Measurements from ENCODE around the gene IQCN.

Gene IQCN

GRCh38 chr19:18208098-18208951 is 65.9 kb downstream of the IQCN start:
- peak; percentile 63 for DNase-seq
